ENCODE measurements around the gene CACNG7. TPM values are rescaled to one million over a fixed set of nuclear protein-coding genes. Genes with fewer than 3 reads are reported as not detected.
"Not testable (repeated sequence)": the region's sequence is repeated elsewhere in the genome, so short reads cannot be mapped to it uniquely, and the experiment has no call there.

CACNG7 gene, protein sequence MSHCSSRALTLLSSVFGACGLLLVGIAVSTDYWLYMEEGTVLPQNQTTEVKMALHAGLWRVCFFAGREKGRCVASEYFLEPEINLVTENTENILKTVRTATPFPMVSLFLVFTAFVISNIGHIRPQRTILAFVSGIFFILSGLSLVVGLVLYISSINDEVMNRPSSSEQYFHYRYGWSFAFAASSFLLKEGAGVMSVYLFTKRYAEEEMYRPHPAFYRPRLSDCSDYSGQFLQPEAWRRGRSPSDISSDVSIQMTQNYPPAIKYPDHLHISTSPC
- 0.26 TPM for total RNA-seq
- 0.09 TPM for polyA plus RNA-seq

GRCh38 chr19:53908935-53909415 is at the start of gene CACNG7:
TSS of gene CACNG7 (plus strand) at chr19:53909278. CDS start at chr19:53912832, 3,554 bp downstream.
- H3K27ac ChIP-seq (ENCODE audit: low read depth) = no peak within 1 kb of the TSS
- WGBS = 3% methylated on average over 28 of the region's 28 CpGs
- DNase-seq (ENCODE audit: extremely low spot score) = no peak
- H3K36me3 ChIP-seq (ENCODE audit: insufficient read depth) = no peaks in the 10 kb centered on the region
- no peak within 1 kb of the TSS for H3K4me3 ChIP-seq (ENCODE audit: low read depth, low read length)
- no peaks in the 10 kb centered on the region for H3K4me1 ChIP-seq (ENCODE audit: insufficient read depth)

DNA sequence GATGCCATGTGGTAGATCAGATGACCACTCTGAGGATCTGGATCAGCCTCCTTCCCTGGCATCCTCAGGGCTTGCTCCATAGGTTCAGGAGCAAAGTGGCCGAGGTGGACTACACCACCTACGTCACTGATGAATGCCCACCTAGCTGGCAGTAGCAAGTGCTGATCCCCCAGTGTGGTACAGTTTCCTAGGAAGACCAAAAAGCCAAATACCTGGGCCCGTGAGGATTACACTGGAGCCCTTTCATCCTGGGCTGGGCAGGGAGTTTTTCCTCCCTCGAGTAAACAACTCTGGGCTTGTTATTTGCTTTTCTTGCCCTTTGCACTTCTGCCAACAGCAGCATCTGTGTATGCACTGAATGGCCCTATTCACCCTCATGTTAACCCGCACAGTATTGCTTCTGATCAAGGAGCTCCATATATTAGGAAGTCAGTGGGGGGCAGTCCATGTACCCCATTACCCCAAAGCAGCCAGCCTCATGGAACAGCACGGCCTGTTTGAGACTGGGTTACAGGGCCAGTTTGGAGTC is 44.7 kb upstream of the CACNG7 start:
- H3K4me1 ChIP-seq (ENCODE audit: insufficient read depth) = no peaks in the 10 kb centered on the region
- 82% methylated on average over 6 of the region's 6 CpGs for whole genome bisulfite sequencing
- no peak for DNase-seq (ENCODE audit: extremely low spot score)

DNA sequence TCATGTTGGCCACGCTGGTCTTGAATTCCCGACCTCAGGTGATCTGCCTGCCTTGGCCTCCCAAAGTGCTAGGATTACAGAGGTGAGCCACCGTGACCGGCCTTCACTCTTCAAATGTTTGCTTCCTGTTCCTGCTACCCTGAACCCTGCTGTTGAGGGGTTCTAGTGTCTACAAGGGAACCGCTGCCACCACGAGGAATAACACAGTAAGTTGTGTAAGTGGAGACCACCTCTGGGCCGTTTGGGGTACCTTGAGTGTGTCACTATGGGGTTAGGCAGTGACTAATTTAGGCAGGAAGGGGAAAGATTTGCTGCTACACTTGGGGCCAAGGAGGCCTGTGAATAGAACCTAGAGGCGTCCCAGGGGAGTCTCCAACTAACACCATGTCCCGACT is 43.6 kb upstream of the CACNG7 start:
- DNase-seq (ENCODE audit: extremely low spot score) = no peak
- 59% methylated on average over 9 of the region's 9 CpGs for WGBS
- Histone ChIP-seq H3K27ac (ENCODE audit: low read depth) (no peak overlapping the region), H3K4me1 (ENCODE audit: insufficient read depth) (no peaks in the 10 kb centered on the region), H3K36me3 (ENCODE audit: insufficient read depth) (no peaks in the 10 kb centered on the region), H3K4me3 (ENCODE audit: low read depth, low read length) (no peak overlapping the region)

More for the DNA sequence above, 44.7 kb upstream of the CACNG7 start:
- Histone ChIP-seq H3K27ac (ENCODE audit: low read depth) (no peak overlapping the region), H3K4me3 (ENCODE audit: low read depth, low read length) (no peak overlapping the region), H3K36me3 (ENCODE audit: insufficient read depth) (no peaks in the 10 kb centered on the region)

GRCh38 chr19:53865918-53866864 is 42.9 kb upstream of the CACNG7 start:
- H3K4me1 ChIP-seq (ENCODE audit: insufficient read depth) = no peaks in the 10 kb centered on the region
- peak overlapping the region; percentile 93 for H3K27ac ChIP-seq (ENCODE audit: low read depth)
- no peaks in the 10 kb centered on the region for H3K36me3 ChIP-seq (ENCODE audit: insufficient read depth)
- 1% methylated on average over 50 of the region's 50 CpGs for WGBS
- DNase-seq (ENCODE audit: extremely low spot score) = no peak
- H3K4me3 ChIP-seq (ENCODE audit: low read depth, low read length) = peak overlapping the region; percentile 23

DNA sequence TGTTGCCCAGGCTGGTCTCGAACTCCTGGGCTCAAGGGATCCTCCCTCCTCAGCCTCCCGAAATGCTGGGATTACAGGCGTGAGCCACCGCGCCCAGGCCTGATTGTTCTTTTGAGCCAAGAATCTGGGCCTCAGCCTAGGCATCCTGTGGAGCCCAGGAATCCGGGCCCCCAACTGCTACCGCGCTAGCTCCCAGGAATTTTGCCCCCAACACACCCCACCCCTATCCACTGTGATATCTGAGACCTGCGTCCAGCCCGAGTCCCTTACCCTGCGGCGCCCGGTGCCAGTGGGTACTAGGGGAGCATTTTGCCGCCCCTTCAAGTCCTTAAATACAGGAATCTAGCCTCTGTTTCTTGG is 42.2 kb upstream of the CACNG7 start:
- 14% methylated on average over 14 of the region's 14 CpGs for WGBS
- no peak for DNase-seq (ENCODE audit: extremely low spot score)
- Histone ChIP-seq H3K36me3 (ENCODE audit: insufficient read depth) (no peaks in the 10 kb centered on the region), H3K4me3 (ENCODE audit: low read depth, low read length) (peak overlapping the region; percentile 23), H3K4me1 (ENCODE audit: insufficient read depth) (no peaks in the 10 kb centered on the region), H3K27ac (ENCODE audit: low read depth) (peak overlapping the region; percentile 93)

GRCh38 chr19:53867225-53868090 is 41.6 kb upstream of the CACNG7 start, which contains the start of gene MYADM:
TSS of gene MYADM (plus strand) at chr19:53867883. CDS start at chr19:53873530, 5,647 bp downstream.
- H3K27ac ChIP-seq (ENCODE audit: low read depth) = peak within 1 kb of the TSS; percentile 93
- peak; percentile 97 for DNase-seq (ENCODE audit: extremely low spot score)
- peak within 1 kb of the TSS; percentile 73 for H3K4me3 ChIP-seq (ENCODE audit: low read depth, low read length)
- WGBS = under 1% methylated on average over 37 of the region's 37 CpGs
- H3K36me3 ChIP-seq (ENCODE audit: insufficient read depth) = no peaks in the 10 kb centered on the region
- no peaks in the 10 kb centered on the region for H3K4me1 ChIP-seq (ENCODE audit: insufficient read depth)

DNA sequence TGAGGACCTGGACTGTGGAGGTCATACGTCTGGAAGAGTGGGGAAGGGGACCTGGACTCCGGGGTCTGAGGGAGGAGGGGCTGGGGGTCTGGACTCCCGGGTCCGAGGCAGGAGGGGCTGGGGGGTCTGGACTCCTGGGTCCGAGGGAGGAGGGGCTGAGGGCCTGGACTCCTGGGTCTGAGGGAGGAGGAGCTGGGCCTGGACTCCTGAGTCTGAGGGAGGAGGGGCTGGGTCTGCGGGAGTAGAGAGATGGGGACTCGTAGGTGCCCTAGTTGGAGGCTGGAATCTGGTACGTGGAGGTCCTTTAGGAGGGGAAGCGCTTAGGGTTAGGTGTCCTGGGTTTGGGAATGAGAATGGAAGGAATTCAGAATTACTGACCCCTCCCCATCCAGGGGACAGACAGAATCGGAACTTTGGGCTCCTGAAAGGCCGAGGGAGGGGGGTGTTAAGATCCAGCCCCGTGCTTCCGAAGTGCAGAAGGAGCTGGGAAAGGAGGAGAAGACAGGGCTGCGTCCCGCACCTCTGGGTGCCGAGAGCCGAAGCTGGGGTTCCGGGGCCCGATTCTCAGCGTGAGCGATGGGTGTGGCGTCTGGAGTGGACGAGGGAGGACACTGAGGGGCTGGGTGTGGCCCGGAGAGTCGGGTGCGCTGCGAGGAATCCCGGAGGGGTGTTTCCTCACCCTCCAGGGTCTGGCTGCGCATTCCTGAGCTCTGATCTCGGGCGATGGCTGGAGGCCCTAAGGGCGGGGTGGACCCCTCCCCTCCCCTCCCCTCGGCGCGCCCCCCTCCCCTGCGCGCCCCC is 40.8 kb upstream of the CACNG7 start:
- Histone ChIP-seq H3K4me1 (ENCODE audit: insufficient read depth) (no peaks in the 10 kb centered on the region), H3K27ac (ENCODE audit: low read depth) (peak overlapping the region; percentile 90)
- WGBS = under 1% methylated on average over 35 of the region's 37 CpGs

DNA sequence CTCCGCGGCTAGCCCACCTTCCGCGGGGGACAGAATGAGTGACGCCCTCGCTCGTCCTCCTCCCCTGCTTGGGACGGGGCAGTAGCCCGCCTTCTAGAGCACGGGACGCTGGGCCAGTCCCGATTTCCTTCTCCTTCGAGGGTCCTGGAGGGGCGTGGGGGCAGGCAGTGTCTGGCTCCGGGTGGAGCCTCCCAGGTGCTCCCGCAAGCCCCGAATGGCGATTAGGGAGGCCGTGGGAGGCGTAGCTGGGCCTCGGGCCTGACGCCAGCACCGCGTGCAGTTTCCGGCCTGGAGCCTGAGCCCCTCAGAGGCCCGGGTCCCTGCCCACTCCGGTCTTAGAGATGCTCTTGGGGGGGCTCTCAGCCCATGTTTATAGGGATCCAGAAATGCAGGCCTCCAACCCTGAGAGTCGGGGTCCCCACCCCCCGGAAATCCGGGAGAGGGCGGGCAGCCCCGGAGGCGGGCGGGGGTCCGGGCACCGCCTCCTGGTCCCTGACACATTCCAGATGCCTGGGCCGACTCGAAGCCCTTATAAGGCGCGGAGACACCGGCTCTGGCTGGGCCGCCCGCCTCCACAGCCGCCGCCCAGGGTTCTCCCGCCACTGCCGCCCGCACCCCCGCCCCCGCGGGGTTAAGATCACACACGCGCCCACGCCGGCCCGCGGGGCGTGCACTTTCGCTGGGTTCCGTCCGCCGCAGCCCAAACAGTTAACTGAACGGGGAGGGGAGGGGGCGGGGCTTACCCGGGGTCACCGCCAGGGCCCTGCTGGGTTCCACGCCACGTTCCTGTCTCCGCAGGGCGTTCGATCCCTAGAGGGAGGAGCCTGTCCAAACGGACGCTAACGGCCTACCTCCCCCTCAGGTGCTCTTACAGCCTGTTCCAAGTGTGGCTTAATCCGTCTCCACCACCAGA is 39.9 kb upstream of the CACNG7 start:
- peak overlapping the region; percentile 73 for H3K4me3 ChIP-seq (ENCODE audit: low read depth, low read length)
- under 1% methylated on average over 75 of the region's 75 CpGs for WGBS
- H3K27ac ChIP-seq (ENCODE audit: low read depth) = peak overlapping the region; percentile 90
- no peaks in the 10 kb centered on the region for H3K4me1 ChIP-seq (ENCODE audit: insufficient read depth)
- DNase-seq (ENCODE audit: extremely low spot score) = peak; percentile 64
- H3K36me3 ChIP-seq (ENCODE audit: insufficient read depth) = peaks cover 2% of the 10 kb centered on the region

More for the DNA sequence above, 40.8 kb upstream of the CACNG7 start:
- peak overlapping the region; percentile 73 for H3K4me3 ChIP-seq (ENCODE audit: low read depth, low read length)
- H3K36me3 ChIP-seq (ENCODE audit: insufficient read depth) = no peaks in the 10 kb centered on the region
- DNase-seq (ENCODE audit: extremely low spot score) = no peak

DNA sequence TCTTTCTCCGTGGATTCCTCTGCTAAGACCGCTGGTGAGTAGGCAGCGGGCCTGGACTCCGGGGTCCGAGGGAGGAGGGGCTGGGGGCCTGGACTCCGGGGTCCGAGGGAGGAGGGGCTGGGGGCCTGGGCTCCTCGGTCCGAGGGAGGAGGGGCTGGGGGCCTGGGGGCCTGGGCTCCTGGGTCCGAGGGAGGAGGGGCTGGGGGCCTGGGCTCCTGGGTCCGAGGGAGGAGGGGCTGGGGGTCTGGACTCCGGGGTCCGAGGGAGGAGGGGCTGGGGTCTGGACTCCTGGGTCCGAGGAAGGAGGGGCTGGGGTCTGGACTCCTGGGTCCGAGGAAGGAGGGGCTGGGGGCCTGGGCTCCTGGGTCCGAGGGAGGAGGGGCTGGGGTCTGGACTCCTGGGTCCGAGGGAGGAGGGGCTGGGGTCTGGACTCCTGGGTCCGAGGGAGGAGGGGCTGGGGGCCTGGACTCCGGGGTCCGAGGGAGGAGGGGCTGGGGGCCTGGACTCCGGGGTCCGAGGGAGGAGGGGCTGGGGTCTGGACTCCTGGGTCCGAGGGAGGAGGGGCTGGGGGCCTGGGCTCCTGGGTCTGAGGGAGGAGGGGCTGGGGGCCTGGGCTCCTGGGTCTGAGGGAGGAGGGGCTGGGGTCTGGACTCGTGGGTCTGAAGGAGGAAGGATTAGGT is 39.1 kb upstream of the CACNG7 start:
- H3K27ac ChIP-seq (ENCODE audit: low read depth) = peak overlapping the region; percentile 85
- 3% methylated on average over 24 of the region's 24 CpGs for WGBS
- peak overlapping the region; percentile 73 for H3K4me3 ChIP-seq (ENCODE audit: low read depth, low read length)
- DNase-seq (ENCODE audit: extremely low spot score); H3K36me3 ChIP-seq (ENCODE audit: insufficient read depth); H3K4me1 ChIP-seq (ENCODE audit: insufficient read depth): not testable (repeated sequence)

GRCh38 chr19:53870485-53870844 is 38.6 kb upstream of the CACNG7 start:
- no peak for DNase-seq (ENCODE audit: extremely low spot score)
- H3K4me1 ChIP-seq (ENCODE audit: insufficient read depth) = no peaks in the 10 kb centered on the region
- H3K27ac ChIP-seq (ENCODE audit: low read depth) = no peak overlapping the region
- peaks cover 2% of the 10 kb centered on the region for H3K36me3 ChIP-seq (ENCODE audit: insufficient read depth)
- no peak overlapping the region for H3K4me3 ChIP-seq (ENCODE audit: low read depth, low read length)
- 20% methylated on average over 5 of the region's 5 CpGs for WGBS

- H3K36me3 ChIP-seq (ENCODE audit: insufficient read depth) = peaks cover 2% of the 10 kb centered on the region
- H3K4me1 ChIP-seq (ENCODE audit: insufficient read depth) = no peaks in the 10 kb centered on the region
- no peak overlapping the region for H3K4me3 ChIP-seq (ENCODE audit: low read depth, low read length)
- H3K27ac ChIP-seq (ENCODE audit: low read depth) = no peak overlapping the region
- DNase-seq (ENCODE audit: extremely low spot score) = no peak
- 40% methylated on average over 7 of the region's 7 CpGs for WGBS
Observed at GRCh38 chr19:53871454-53871853, 37.6 kb upstream of the CACNG7 start.
